ENCODE measurements around the gene HMCN2. TPM values are rescaled to one million over a fixed set of nuclear protein-coding genes. Genes with fewer than 3 reads are reported as not detected.

Gene HMCN2
- total RNA-seq, 2 experiments from 2014 or later = not detected

GRCh38 chr9:130365323-130365721, 99.8 kb downstream of the HMCN2 start:
- ATAC-seq = no peak
- Mint-ChIP-seq H3K27ac (no peak overlapping the region), H3K4me3 (no peak overlapping the region), H3K36me3 (ENCODE audit: low read depth) (no peaks in the 10 kb centered on the region), H3K27me3 (ENCODE audit: low read depth) (no peaks in the 10 kb centered on the region), H3K4me1 (ENCODE audit: low read depth) (no peaks in the 10 kb centered on the region), H3K9me3 (ENCODE audit: insufficient read depth) (no peaks in the 10 kb centered on the region)
- CTCF ChIA-PET = no interaction called here
- no peak for DNase-seq
- POLR2A ChIA-PET = no interaction called here

GRCh38 chr9:130366072-130366471, 100.5 kb downstream of the HMCN2 start:
- POLR2A ChIA-PET = no interaction called here
- H3K36me3 Mint-ChIP-seq (ENCODE audit: low read depth) = no peaks in the 10 kb centered on the region
- no peaks in the 10 kb centered on the region for H3K27me3 Mint-ChIP-seq (ENCODE audit: low read depth)
- no peaks in the 10 kb centered on the region for H3K9me3 Mint-ChIP-seq (ENCODE audit: insufficient read depth)
- no peak overlapping the region for H3K4me3 Mint-ChIP-seq
- DNase-seq = no peak
- no peak for ATAC-seq
- no peaks in the 10 kb centered on the region for H3K4me1 Mint-ChIP-seq (ENCODE audit: low read depth)
- CTCF ChIA-PET = no interaction called here
- no peak overlapping the region for H3K27ac Mint-ChIP-seq

GRCh38 chr9:130366888-130367550, 101.5 kb downstream of the HMCN2 start:
- CTCF ChIA-PET = no interaction called here
- Mint-ChIP-seq H3K36me3 (ENCODE audit: low read depth) (no peaks in the 10 kb centered on the region), H3K27me3 (ENCODE audit: low read depth) (no peaks in the 10 kb centered on the region), H3K27ac (no peak overlapping the region), H3K4me3 (no peak overlapping the region), H3K9me3 (ENCODE audit: insufficient read depth) (no peaks in the 10 kb centered on the region), H3K4me1 (ENCODE audit: low read depth) (no peaks in the 10 kb centered on the region)
- DNase-seq (no peak), ATAC-seq (no peak)
- POLR2A ChIA-PET = no interaction called here

- no peaks in the 10 kb centered on the region for H3K27me3 Mint-ChIP-seq (ENCODE audit: low read depth)
- no peaks in the 10 kb centered on the region for H3K36me3 Mint-ChIP-seq (ENCODE audit: low read depth)
- ChIA-PET CTCF (no interaction called here), POLR2A (no interaction called here)
- H3K27ac Mint-ChIP-seq = no peak overlapping the region
- ATAC-seq = no peak
- H3K9me3 Mint-ChIP-seq (ENCODE audit: insufficient read depth) = no peaks in the 10 kb centered on the region
- no peaks in the 10 kb centered on the region for H3K4me1 Mint-ChIP-seq (ENCODE audit: low read depth)
- no peak for DNase-seq
- no peak overlapping the region for H3K4me3 Mint-ChIP-seq
Observed at GRCh38 chr9:130368631-130369103, 103.1 kb downstream of the HMCN2 start.

GRCh38 chr9:130370226-130370625, 104.7 kb downstream of the HMCN2 start:
- Mint-ChIP-seq H3K4me3 (no peak overlapping the region), H3K4me1 (ENCODE audit: low read depth) (no peaks in the 10 kb centered on the region), H3K36me3 (ENCODE audit: low read depth) (no peaks in the 10 kb centered on the region), H3K9me3 (ENCODE audit: insufficient read depth) (no peaks in the 10 kb centered on the region), H3K27ac (no peak overlapping the region), H3K27me3 (ENCODE audit: low read depth) (no peaks in the 10 kb centered on the region)
- ATAC-seq (no peak), DNase-seq (no peak)
- ChIA-PET CTCF (interaction anchor here (1.2 kb wide), 1 partner anchor 263 kb away, joined by 4 read pairs; no protein-coding TSS in a partner anchor), POLR2A (no interaction called here)

- DNase-seq = no peak
- no peaks in the 10 kb centered on the region for H3K27me3 Mint-ChIP-seq (ENCODE audit: low read depth)
- no peaks in the 10 kb centered on the region for H3K9me3 Mint-ChIP-seq (ENCODE audit: insufficient read depth)
- no peak overlapping the region for H3K27ac Mint-ChIP-seq
- H3K4me1 Mint-ChIP-seq (ENCODE audit: low read depth) = no peaks in the 10 kb centered on the region
- no peaks in the 10 kb centered on the region for H3K36me3 Mint-ChIP-seq (ENCODE audit: low read depth)
- H3K4me3 Mint-ChIP-seq = no peak overlapping the region
- ChIA-PET CTCF (interaction anchor here (1.2 kb wide), 1 partner anchor 264 kb away, joined by 4 read pairs; no protein-coding TSS in a partner anchor), POLR2A (no interaction called here)
- ATAC-seq = no peak
Observed at GRCh38 chr9:130371196-130371966, 105.8 kb downstream of the HMCN2 start.

- Mint-ChIP-seq H3K4me1 (ENCODE audit: low read depth) (no peaks in the 10 kb centered on the region), H3K36me3 (ENCODE audit: low read depth) (no peaks in the 10 kb centered on the region), H3K27ac (no peak overlapping the region), H3K9me3 (ENCODE audit: insufficient read depth) (no peaks in the 10 kb centered on the region), H3K27me3 (ENCODE audit: low read depth) (no peaks in the 10 kb centered on the region), H3K4me3 (no peak overlapping the region)
- POLR2A ChIA-PET = no interaction called here
- ATAC-seq (no peak), DNase-seq (no peak)
- CTCF ChIA-PET = no interaction called here
Observed at GRCh38 chr9:130372057-130372456, 106.5 kb downstream of the HMCN2 start.

- ATAC-seq (no peak), DNase-seq (no peak)
- ChIA-PET POLR2A (no interaction called here), CTCF (no interaction called here)
- H3K9me3 Mint-ChIP-seq (ENCODE audit: insufficient read depth) = no peaks in the 10 kb centered on the region
- H3K27ac Mint-ChIP-seq = no peak overlapping the region
- H3K27me3 Mint-ChIP-seq (ENCODE audit: low read depth) = no peaks in the 10 kb centered on the region
- H3K4me1 Mint-ChIP-seq (ENCODE audit: low read depth) = no peaks in the 10 kb centered on the region
- no peak overlapping the region for H3K4me3 Mint-ChIP-seq
- H3K36me3 Mint-ChIP-seq (ENCODE audit: low read depth) = no peaks in the 10 kb centered on the region
Observed at GRCh38 chr9:130373679-130374325, 108.2 kb downstream of the HMCN2 start.

- CTCF ChIA-PET = no interaction called here
- H3K27ac Mint-ChIP-seq = no peak overlapping the region
- no peaks in the 10 kb centered on the region for H3K27me3 Mint-ChIP-seq (ENCODE audit: low read depth)
- DNase-seq (no peak), ATAC-seq (no peak)
- no peak overlapping the region for H3K4me3 Mint-ChIP-seq
- POLR2A ChIA-PET = no interaction called here
- H3K9me3 Mint-ChIP-seq (ENCODE audit: insufficient read depth) = no peaks in the 10 kb centered on the region
- H3K36me3 Mint-ChIP-seq (ENCODE audit: low read depth) = no peaks in the 10 kb centered on the region
- no peaks in the 10 kb centered on the region for H3K4me1 Mint-ChIP-seq (ENCODE audit: low read depth)
Observed at GRCh38 chr9:130377612-130378011, 112.1 kb downstream of the HMCN2 start.

- CTCF ChIA-PET = no interaction called here
- Mint-ChIP-seq H3K36me3 (ENCODE audit: low read depth) (no peaks in the 10 kb centered on the region), H3K27me3 (ENCODE audit: low read depth) (no peaks in the 10 kb centered on the region), H3K27ac (no peak overlapping the region), H3K9me3 (ENCODE audit: insufficient read depth) (no peaks in the 10 kb centered on the region), H3K4me3 (no peak overlapping the region), H3K4me1 (ENCODE audit: low read depth) (no peaks in the 10 kb centered on the region)
- no peak for DNase-seq
- no peak for ATAC-seq
- POLR2A ChIA-PET = no interaction called here
Observed at GRCh38 chr9:130378875-130379648, 113.5 kb downstream of the HMCN2 start.

- ChIA-PET CTCF (no interaction called here), POLR2A (no interaction called here)
- H3K4me1 Mint-ChIP-seq (ENCODE audit: low read depth) = no peaks in the 10 kb centered on the region
- DNase-seq (no peak), ATAC-seq (no peak)
- no peaks in the 10 kb centered on the region for H3K36me3 Mint-ChIP-seq (ENCODE audit: low read depth)
- no peaks in the 10 kb centered on the region for H3K27me3 Mint-ChIP-seq (ENCODE audit: low read depth)
- no peaks in the 10 kb centered on the region for H3K9me3 Mint-ChIP-seq (ENCODE audit: insufficient read depth)
- no peak overlapping the region for H3K27ac Mint-ChIP-seq
- H3K4me3 Mint-ChIP-seq = no peak overlapping the region
Observed at GRCh38 chr9:130379649-130379970, 114.0 kb downstream of the HMCN2 start.

GRCh38 chr9:130380920-130381469, 115.4 kb downstream of the HMCN2 start:
- DNase-seq = no peak
- no peak for ATAC-seq
- ChIA-PET CTCF (no interaction called here), POLR2A (no interaction called here)
- Mint-ChIP-seq H3K4me3 (no peak overlapping the region), H3K36me3 (ENCODE audit: low read depth) (no peaks in the 10 kb centered on the region), H3K9me3 (ENCODE audit: insufficient read depth) (no peaks in the 10 kb centered on the region), H3K27me3 (ENCODE audit: low read depth) (no peaks in the 10 kb centered on the region), H3K27ac (no peak overlapping the region), H3K4me1 (ENCODE audit: low read depth) (no peaks in the 10 kb centered on the region)

Data from activated CD8-positive, alpha-beta T cell treated with anti-CD3 and anti-CD28 coated beads, Interleukin-2, amount 10 ng/mL, durations not matched to agents 7 days and 5 days (primary cell).